Naive thymus-derived CD4-positive, alpha-beta T cell (primary cell): ENCODE data around the gene ATF2. TPM values are rescaled to one million over a fixed set of nuclear protein-coding genes. Genes with fewer than 3 reads are reported as not detected.
"Not testable (repeated sequence)": the region's sequence is repeated elsewhere in the genome, so short reads cannot be mapped to it uniquely, and the experiment has no call there.

Experiments
- ATAC-seq: fragments of 150-1000 bp; cut with Tn5 transposase; 2 replicates; pipeline ENCODE4 v1.10.0; 2021; ENCODE audit warnings: mild to moderate bottlenecking, moderate library complexity
- CTCF ChIA-PET: fragments of 350-600 bp; sonication (Branson Sonifier 250); formaldehyde crosslinking; loops from one replicate; lab custom pipeline; 2021; ENCODE audit warnings: antibody characterized with exemption; lab: Charles Lee
- POLR2A ChIA-PET: fragments of 350-600 bp; sonication (Branson Sonifier 250); formaldehyde crosslinking; loops from one replicate; lab custom pipeline; 2021; ENCODE audit warnings: antibody characterized with exemption, inconsistent platforms; lab: Charles Lee
- DNase-seq, 9 donors: peaks; one replicate each; pipeline versions ENCODE4 v3.0.0 to v3.0.0-alpha.2; 2020 to 2022; ENCODE audit warnings: mixed read lengths in 1 of 9
- H3K27ac ChIP-seq: one replicate; pipeline ENCODE4 v1.7.0; 2013; ENCODE audit warnings: mild to moderate bottlenecking, low read depth, low read length, moderate library complexity
- H3K27me3 ChIP-seq, 2 donors: one replicate each; pipeline ENCODE4 v1.7.0; 2013; ENCODE audit warnings: low read length in 2 of 2, mild to moderate bottlenecking in 2 of 2, moderate library complexity in 2 of 2; ENCODE audit not compliant: control insufficient read depth in 2 of 2, insufficient read depth in 2 of 2
- H3K36me3 ChIP-seq, 3 experiments: 1 replicate in 2 of 3; 2 replicates in 1 of 3; pipeline ENCODE4 v1.7.0; 2013; ENCODE audit warnings: low read length in 3 of 3, mild to moderate bottlenecking in 3 of 3, moderate library complexity in 1 of 3; ENCODE audit not compliant: insufficient read depth in 3 of 3, control insufficient read depth in 2 of 3
- H3K4me1 ChIP-seq, 2 donors: one replicate each; pipeline ENCODE4 v1.7.0; 2013; ENCODE audit warnings: low read length in 2 of 2, mild to moderate bottlenecking in 2 of 2, moderate library complexity in 1 of 2; ENCODE audit not compliant: control insufficient read depth in 2 of 2, insufficient read depth in 2 of 2
- H3K4me3 ChIP-seq: 2 replicates; pipeline ENCODE4 v1.7.0; 2013; ENCODE audit warnings: mild to moderate bottlenecking, low read length
- H3K9me3 ChIP-seq, 3 experiments: 1 replicate in 2 of 3; 2 replicates in 1 of 3; pipeline ENCODE4 v1.7.0; 2013; ENCODE audit warnings: low read length in 3 of 3; ENCODE audit not compliant: control insufficient read depth in 2 of 3
- H3K27ac Mint-ChIP-seq, 9 donors: one replicate each; pipeline ENCODE4 v1.8.0; 2020 to 2022; ENCODE audit warnings: mixed read lengths in 9 of 9, mild to moderate bottlenecking in 8 of 9, moderate library complexity in 5 of 9, inconsistent platforms in 2 of 9
- H3K27me3 Mint-ChIP-seq, 5 donors: one replicate each; pipeline ENCODE4 v1.8.0; 2021 to 2022; ENCODE audit warnings: mixed read lengths in 5 of 5, mild to moderate bottlenecking in 1 of 5
- H3K36me3 Mint-ChIP-seq, 5 donors: one replicate each; pipeline ENCODE4 v1.8.0; 2020 to 2022; ENCODE audit warnings: mixed read lengths in 5 of 5, mild to moderate bottlenecking in 3 of 5, inconsistent platforms in 1 of 5
- H3K4me1 Mint-ChIP-seq, 7 donors: one replicate each; pipeline ENCODE4 v1.8.0; 2020 to 2022; ENCODE audit warnings: mixed read lengths in 7 of 7, mild to moderate bottlenecking in 3 of 7, inconsistent platforms in 1 of 7
- H3K4me3 Mint-ChIP-seq, 10 donors: one replicate each; pipeline ENCODE4 v1.8.0; 2020 to 2022; ENCODE audit warnings: mild to moderate bottlenecking in 10 of 10, mixed read lengths in 10 of 10, moderate library complexity in 6 of 10, inconsistent platforms in 2 of 10
- H3K9me3 Mint-ChIP-seq, 11 donors: one replicate each; pipeline ENCODE4 v1.8.0; 2020 to 2022; ENCODE audit warnings: mixed read lengths in 11 of 11, mild to moderate bottlenecking in 4 of 11, inconsistent platforms in 1 of 11, moderate library complexity in 1 of 11
- intact Hi-C, 2 donors: fragments of 100-400 bp; cut with micrococcal nuclease; formaldehyde crosslinking; loops; one replicate each; pipeline ENCODE4 v1.15.1; 2023
- polyA plus RNA-seq, 2 donors: library from polyadenylated mRNA; unstranded; fragments of 300-500 nt; fragmentation: Illumina TruSeq; gene quantifications; one replicate each; pipeline ENCODE4 v1.2.3, GENCODE V29; 2021
- total RNA-seq, 6 experiments: library from RNA in 5 of 6; stranded (reverse) in 5 of 6; gene quantifications; 1 replicate in 5 of 6; 2 replicates in 1 of 6; pipeline ENCODE4 v1.2.3 and lab custom pipeline; 2021 to 2026

Gene ATF2
- total and polyA plus RNA-seq, 7 experiments from 2014 or later = 29.6 to 67.2 (median 58.7) TPM

DNA sequence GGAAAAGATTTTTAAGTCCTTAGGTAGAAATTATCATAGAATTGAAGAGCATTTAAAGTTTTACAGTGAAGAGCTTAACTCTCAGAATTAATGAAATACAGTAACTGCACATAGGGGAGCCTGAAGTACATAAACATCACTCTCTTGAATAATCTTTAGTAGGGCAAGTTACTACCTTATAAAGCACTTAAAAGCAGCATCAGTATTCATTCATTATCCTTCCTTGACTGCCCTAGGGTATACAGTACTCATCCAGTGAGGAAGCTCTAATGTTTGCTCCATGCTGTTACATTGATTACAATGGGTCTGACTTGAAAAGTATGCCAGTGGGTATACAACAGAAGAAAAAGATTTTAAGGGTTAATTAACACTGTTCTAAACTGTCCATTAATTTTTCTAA lies 66.5 kb downstream of the ATF2 start:
- CTCF ChIA-PET = no interaction called here
- Mint-ChIP-seq H3K36me3 (peaks cover 0 to 45% (median 31%) of the 10 kb centered on the region in 5 donors), H3K4me3 (no peak overlapping the region), H3K27ac (peak overlapping the region in 1 of 9 donors; percentile 30), H3K4me1 (peaks cover 0 to 13% (median 4%) of the 10 kb centered on the region in 7 donors), H3K9me3 (no peaks in the 10 kb centered on the region), H3K27me3 (no peaks in the 10 kb centered on the region)
- POLR2A ChIA-PET = no interaction called here
- H3K27ac ChIP-seq = no peak overlapping the region
- no peaks in the 10 kb centered on the region for H3K9me3 ChIP-seq
- H3K4me3 ChIP-seq = no peak overlapping the region
- no peak for ATAC-seq
- no peaks in the 10 kb centered on the region for H3K4me1 ChIP-seq
- no peaks in the 10 kb centered on the region for H3K27me3 ChIP-seq
- DNase-seq = no peak
- intact Hi-C loops = no loop called here
- peaks cover 4 to 10% (median 8%) of the 10 kb centered on the region in 3 experiments for H3K36me3 ChIP-seq

DNA sequence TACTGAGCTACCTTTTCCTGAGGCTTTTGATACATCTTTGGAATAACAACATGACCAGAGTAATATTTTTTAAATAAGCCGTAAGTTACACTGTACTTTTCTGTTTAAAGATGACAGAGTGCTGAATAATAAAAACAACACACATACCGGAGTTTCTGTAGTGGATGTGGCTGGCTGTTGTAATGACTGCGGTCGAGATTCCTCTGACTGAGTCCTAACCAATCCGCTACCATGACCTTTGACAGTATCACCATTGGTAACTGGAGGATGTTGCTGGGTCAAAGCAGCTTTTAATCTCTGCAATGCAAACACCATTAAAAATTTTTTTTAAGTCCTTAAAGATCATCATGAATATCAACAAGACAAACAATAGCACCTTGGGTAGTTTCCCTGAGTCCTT lies 70.7 kb downstream of the ATF2 start:
- Histone ChIP-seq H3K27ac (no peak overlapping the region), H3K9me3 (no peaks in the 10 kb centered on the region), H3K36me3 (peaks cover 6 to 21% (median 10%) of the 10 kb centered on the region in 3 experiments), H3K4me1 (no peaks in the 10 kb centered on the region), H3K4me3 (no peak overlapping the region), H3K27me3 (no peaks in the 10 kb centered on the region)
- ChIA-PET CTCF (no interaction called here), POLR2A (no interaction called here)
- DNase-seq = no peak
- Mint-ChIP-seq H3K27me3 (no peaks in the 10 kb centered on the region), H3K36me3 (peaks cover 0 to 38% (median 28%) of the 10 kb centered on the region in 5 donors), H3K4me3 (no peak overlapping the region), H3K27ac (no peak overlapping the region), H3K9me3 (no peaks in the 10 kb centered on the region), H3K4me1 (peaks cover 0 to 13% (median 3%) of the 10 kb centered on the region in 7 donors)
- no peak for ATAC-seq
- intact Hi-C loops = no loop called here

DNA sequence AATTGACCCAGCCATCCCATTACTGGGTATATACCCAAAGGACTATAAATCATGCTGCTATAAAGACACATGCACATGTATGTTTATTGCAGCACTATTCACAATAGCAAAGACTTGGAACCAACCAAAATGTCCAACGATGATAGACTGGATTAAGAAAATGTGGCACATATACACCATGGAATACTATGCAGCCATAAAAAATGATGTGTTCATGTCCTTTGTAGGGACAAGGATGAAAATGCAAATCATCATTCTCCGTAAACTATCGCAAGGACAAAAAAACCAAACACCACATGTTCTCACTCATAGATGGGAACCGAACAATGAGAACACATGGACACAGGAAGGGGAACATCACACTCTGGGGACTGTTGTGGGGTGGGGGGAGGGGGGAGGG lies 83.9 kb downstream of the ATF2 start:
- H3K36me3 Mint-ChIP-seq = peaks cover 3 to 60% (median 48%) of the 10 kb centered on the region in 5 donors
- peaks cover 9 to 36% (median 10%) of the 10 kb centered on the region in 3 experiments for H3K36me3 ChIP-seq
- H3K27me3 ChIP-seq, ATAC-seq, H3K9me3 ChIP-seq, H3K4me3 Mint-ChIP-seq, POLR2A ChIA-PET, H3K4me3 ChIP-seq, H3K27ac Mint-ChIP-seq, H3K4me1 Mint-ChIP-seq, H3K27me3 Mint-ChIP-seq, intact Hi-C loops, H3K9me3 Mint-ChIP-seq, CTCF ChIA-PET, H3K27ac ChIP-seq, DNase-seq, H3K4me1 ChIP-seq: not testable (repeated sequence)

DNA sequence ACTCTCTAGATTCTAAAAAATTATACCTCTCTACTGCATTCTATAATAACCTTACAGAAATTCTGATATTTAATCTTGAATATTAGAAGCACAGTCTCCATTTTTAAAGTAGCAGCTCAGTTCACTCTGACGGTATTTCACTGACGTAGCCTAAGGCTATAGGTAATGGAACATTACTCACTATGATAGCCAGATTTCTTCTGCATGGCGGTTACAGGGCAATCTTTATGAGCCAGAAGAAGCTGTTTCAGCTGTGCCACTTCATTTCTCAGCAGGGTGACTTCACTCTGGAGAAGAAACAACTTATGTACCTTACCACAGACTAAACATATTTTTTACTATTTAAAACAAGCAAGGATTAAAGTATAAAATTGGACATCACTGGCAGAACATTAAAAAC lies 87.5 kb downstream of the ATF2 start:
- H3K36me3 Mint-ChIP-seq = peaks cover 8 to 59% (median 52%) of the 10 kb centered on the region in 5 donors
- Histone ChIP-seq H3K4me3 (no peak overlapping the region), H3K27me3 (no peaks in the 10 kb centered on the region), H3K9me3 (no peaks in the 10 kb centered on the region), H3K27ac (no peak overlapping the region), H3K4me1 (no peaks in the 10 kb centered on the region), H3K36me3 (peaks cover 9 to 45% (median 16%) of the 10 kb centered on the region in 3 experiments)
- H3K9me3 Mint-ChIP-seq = peaks cover 0 to 8% (median 2%) of the 10 kb centered on the region in 11 donors
- H3K27ac Mint-ChIP-seq = no peak overlapping the region
- ChIA-PET CTCF (interaction anchor here (0.6 to 1.0 kb wide), 2 partner anchors 22 to 37 kb away, joined by 3 to 4 read pairs; no protein-coding TSS in a partner anchor), POLR2A (no interaction called here)
- no peak for ATAC-seq
- no peaks in the 10 kb centered on the region for H3K27me3 Mint-ChIP-seq
- peaks cover 0 to 4% (median 0%) of the 10 kb centered on the region in 7 donors for H3K4me1 Mint-ChIP-seq
- no peak overlapping the region for H3K4me3 Mint-ChIP-seq
- intact Hi-C loops = no loop called here
- no peak for DNase-seq

DNA sequence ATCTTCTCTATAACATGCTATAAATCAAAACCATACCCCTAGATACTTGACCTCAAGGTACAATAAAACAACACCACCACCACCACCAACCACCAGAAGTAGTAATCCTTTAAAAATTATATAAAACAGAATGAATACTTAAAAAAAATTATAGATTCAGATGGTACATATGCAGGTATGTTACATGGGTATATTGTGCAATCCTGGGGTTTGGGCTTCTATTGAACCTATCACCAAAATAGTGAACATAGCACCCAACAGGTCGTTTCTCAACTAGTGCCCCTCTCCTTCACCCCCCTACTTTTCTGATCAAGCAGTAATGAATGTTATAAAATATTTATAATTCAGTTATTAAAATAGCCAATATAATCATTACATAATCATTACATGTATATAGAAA lies 91.7 kb downstream of the ATF2 start:
- DNase-seq = no peak
- Histone ChIP-seq H3K27me3 (no peaks in the 10 kb centered on the region), H3K4me1 (no peaks in the 10 kb centered on the region), H3K27ac (no peak overlapping the region), H3K9me3 (no peaks in the 10 kb centered on the region), H3K36me3 (peaks cover 9 to 36% (median 11%) of the 10 kb centered on the region in 3 experiments), H3K4me3 (no peak overlapping the region)
- ChIA-PET CTCF (no interaction called here), POLR2A (no interaction called here)
- no peak for ATAC-seq
- peaks cover 0 to 3% (median 0%) of the 10 kb centered on the region in 11 donors for H3K9me3 Mint-ChIP-seq
- peaks cover 12 to 58% (median 52%) of the 10 kb centered on the region in 5 donors for H3K36me3 Mint-ChIP-seq
- H3K27ac Mint-ChIP-seq = no peak overlapping the region
- no peaks in the 10 kb centered on the region for H3K4me1 Mint-ChIP-seq
- no peak overlapping the region for H3K4me3 Mint-ChIP-seq
- intact Hi-C loops = no loop called here
- H3K27me3 Mint-ChIP-seq = no peaks in the 10 kb centered on the region

DNA sequence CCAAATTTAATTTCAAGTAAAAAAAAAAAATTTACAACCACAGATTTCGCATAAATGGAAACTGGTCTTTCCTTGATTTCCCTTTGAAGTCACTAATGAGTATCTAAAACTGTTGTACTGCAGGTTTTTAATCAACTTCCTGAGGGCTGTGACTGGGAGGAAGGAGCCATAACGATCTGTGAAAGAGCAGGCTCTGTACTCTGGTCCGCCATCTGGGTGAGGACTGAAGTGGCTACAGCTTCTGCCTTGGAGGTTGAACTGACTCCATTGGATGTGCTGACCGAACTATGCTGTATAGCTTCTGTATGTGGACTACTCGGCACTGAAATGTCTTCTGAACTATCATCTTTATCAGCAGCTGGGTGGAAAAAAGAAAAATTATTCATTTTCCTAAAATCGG lies 93.5 kb downstream of the ATF2 start:
- Histone ChIP-seq H3K27ac (no peak overlapping the region), H3K9me3 (no peaks in the 10 kb centered on the region), H3K4me3 (no peak overlapping the region), H3K27me3 (no peaks in the 10 kb centered on the region), H3K4me1 (no peaks in the 10 kb centered on the region), H3K36me3 (peaks cover 0 to 21% (median 6%) of the 10 kb centered on the region in 3 experiments)
- Mint-ChIP-seq H3K9me3 (peaks cover 0 to 3% (median 0%) of the 10 kb centered on the region in 11 donors), H3K27ac (no peak overlapping the region), H3K27me3 (no peaks in the 10 kb centered on the region), H3K36me3 (peaks cover 9 to 55% (median 42%) of the 10 kb centered on the region in 5 donors), H3K4me3 (no peak overlapping the region), H3K4me1 (no peaks in the 10 kb centered on the region)
- ChIA-PET CTCF (no interaction called here), POLR2A (no interaction called here)
- no peak for ATAC-seq
- intact Hi-C loops = no loop called here
- no peak for DNase-seq

DNA sequence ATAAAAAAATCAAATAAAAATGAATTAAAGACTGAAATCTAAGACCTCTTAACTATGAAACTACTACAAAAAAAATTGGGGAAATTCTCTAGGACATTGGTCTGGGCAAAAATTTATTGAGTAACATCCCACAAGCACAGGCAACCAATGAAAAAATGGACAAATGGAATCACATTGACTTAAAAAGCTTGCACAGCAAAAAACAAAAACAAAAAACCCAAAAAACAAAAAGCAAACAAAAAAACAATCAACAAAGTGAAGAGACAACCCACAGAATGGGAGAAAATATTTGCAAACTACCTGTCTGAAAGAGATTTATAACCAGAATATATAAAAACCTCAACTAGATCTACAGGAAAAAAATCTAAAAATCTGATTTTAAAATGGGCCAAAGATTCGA lies 99.5 kb downstream of the ATF2 start:
- H3K4me1 Mint-ChIP-seq = peaks cover 0 to 7% (median 0%) of the 10 kb centered on the region in 7 donors

More for the DNA sequence above, 99.5 kb downstream of the ATF2 start:
- ATAC-seq (no peak), DNase-seq (no peak)
- intact Hi-C loops = no loop called here
- Histone ChIP-seq H3K27ac (no peak overlapping the region), H3K9me3 (no peaks in the 10 kb centered on the region), H3K4me1 (no peaks in the 10 kb centered on the region), H3K4me3 (no peak overlapping the region), H3K36me3 (no peaks in the 10 kb centered on the region), H3K27me3 (no peaks in the 10 kb centered on the region)
- H3K9me3 Mint-ChIP-seq = peaks cover 0 to 1% (median 0%) of the 10 kb centered on the region in 11 donors
- CTCF ChIA-PET = no interaction called here
- POLR2A ChIA-PET = no interaction called here
- no peaks in the 10 kb centered on the region for H3K27me3 Mint-ChIP-seq
- no peak overlapping the region for H3K4me3 Mint-ChIP-seq
- H3K36me3 Mint-ChIP-seq = peaks cover 11 to 69% (median 45%) of the 10 kb centered on the region in 5 donors
- no peak overlapping the region for H3K27ac Mint-ChIP-seq
